ENCODE data around the gene MTURN. TPM values are rescaled to one million over a fixed set of nuclear protein-coding genes. Genes with fewer than 3 reads are reported as not detected.

The MTURN gene
- total and polyA plus RNA-seq, 10 donors: 6.3 to 36.6 (median 14.8) TPM

- WGBS, 5 donors: 89 to 97% (median 92%) methylated on average over 3 of the region's 3 CpGs
- Histone ChIP-seq H3K4me3 (no peak overlapping the region), H3K36me3 (no peaks in the 10 kb centered on the region), H3K27ac (no peak overlapping the region), H3K4me1 (no peaks in the 10 kb centered on the region), H3K9me3 (peaks cover 0 to 5% (median under 1%) of the 10 kb centered on the region in 8 donors), H3K27me3 (replicated peaks in 1 of 7) (no peaks in the 10 kb centered on the region)
- TF ChIP-seq POLR2A (IDR thresholded peaks at IDR 0.05) (no peak), CTCF (IDR thresholded peaks at IDR 0.05 in 8 of 11, conservative IDR thresholded peaks at IDR 0.05 in 3 of 11) (no peak), POLR2AphosphoS5 (IDR thresholded peaks at IDR 0.05) (no peak)
- DNase-seq: no peak
- intact Hi-C loops (cut with DNase I; ENCODE audit: low total_unique reads): no loop called here
Measured at GRCh38 chr7:30102281-30102680, 32.5 kb upstream of the MTURN start.

- Histone ChIP-seq H3K36me3 (no peaks in the 10 kb centered on the region), H3K4me1 (no peaks in the 10 kb centered on the region), H3K4me3 (no peak overlapping the region), H3K9me3 (peaks cover 0 to 16% (median 7%) of the 10 kb centered on the region in 8 donors), H3K27me3 (replicated peaks in 1 of 7) (no peaks in the 10 kb centered on the region), H3K27ac (no peak overlapping the region)
- WGBS, 5 donors: 86 to 100% (median 92%) methylated on average over 1 of the region's 1 CpG
- TF ChIP-seq CTCF (IDR thresholded peaks at IDR 0.05 in 8 of 11, conservative IDR thresholded peaks at IDR 0.05 in 3 of 11): no peak
- TF ChIP-seq POLR2A (IDR thresholded peaks at IDR 0.05): no peak
- TF ChIP-seq POLR2AphosphoS5 (IDR thresholded peaks at IDR 0.05): no peak
- intact Hi-C loops (cut with DNase I; ENCODE audit: low total_unique reads): no loop called here
- DNase-seq: no peak
Measured at GRCh38 chr7:30104157-30104556, 30.6 kb upstream of the MTURN start.

GRCh38 chr7:30112103-30112713, 22.6 kb upstream of the MTURN start:
- H3K9me3 ChIP-seq: peaks cover 0 to 32% (median 24%) of the 10 kb centered on the region in 8 donors
- TF ChIP-seq POLR2AphosphoS5 (IDR thresholded peaks at IDR 0.05): no peak
- TF ChIP-seq POLR2A (IDR thresholded peaks at IDR 0.05): no peak
- TF ChIP-seq CTCF (IDR thresholded peaks at IDR 0.05 in 8 of 11, conservative IDR thresholded peaks at IDR 0.05 in 3 of 11): no peak
- H3K27me3 ChIP-seq (replicated peaks in 1 of 7): no peaks in the 10 kb centered on the region
- WGBS, 5 donors: 85 to 92% (median 91%) methylated on average over 5 of the region's 5 CpGs
- no peak for DNase-seq
- no peak overlapping the region for H3K27ac ChIP-seq
- H3K36me3 ChIP-seq: no peaks in the 10 kb centered on the region
- peaks cover 0 to 6% (median 0%) of the 10 kb centered on the region in 6 donors for H3K4me1 ChIP-seq
- intact Hi-C loops (cut with DNase I; ENCODE audit: low total_unique reads): no loop called here
- no peak overlapping the region for H3K4me3 ChIP-seq

GRCh38 chr7:30113144-30113543, 21.6 kb upstream of the MTURN start:
- H3K9me3 ChIP-seq: peaks cover 0 to 24% (median 17%) of the 10 kb centered on the region in 8 donors
- DNase-seq: no peak
- intact Hi-C loops (cut with DNase I; ENCODE audit: low total_unique reads): no loop called here
- H3K4me1 ChIP-seq: peaks cover 0 to 6% (median 0%) of the 10 kb centered on the region in 6 donors
- no peaks in the 10 kb centered on the region for H3K36me3 ChIP-seq
- no peak overlapping the region for H3K4me3 ChIP-seq
- H3K27me3 ChIP-seq (replicated peaks in 1 of 7): no peaks in the 10 kb centered on the region
- no peak overlapping the region for H3K27ac ChIP-seq
- TF ChIP-seq POLR2A (IDR thresholded peaks at IDR 0.05): no peak
- TF ChIP-seq CTCF (IDR thresholded peaks at IDR 0.05 in 8 of 11, conservative IDR thresholded peaks at IDR 0.05 in 3 of 11): no peak
- TF ChIP-seq POLR2AphosphoS5 (IDR thresholded peaks at IDR 0.05): no peak

All from spleen (tissue), 11 donors.